Measurements from ENCODE around the gene AIF1L.

The AIF1L gene

GRCh38 chr9:131125288-131126058, 29.1 kb downstream of the AIF1L start, which contains the start of gene NUP214:
Gene NUP214 (plus strand): TSS chr9:131125586. CDS start chr9:131125705, 119 bp downstream.
- peaks cover 37% of the 10 kb centered on the region for H3K79me2 ChIP-seq (ENCODE audit: low read length)
- no peak for TF ChIP-seq EZH2 (optimal IDR thresholded peaks at IDR 0.05; ENCODE audit: low read depth, low read length)
- TF ChIP-seq EZH2phosphoT487 (IDR thresholded peaks at IDR 0.05; ENCODE audit: low read length), result no peak
- TF ChIP-seq CTCF (IDR thresholded peaks at IDR 0.05; ENCODE audit: low read length), result no peak
- no peaks in the 10 kb centered on the region for H4K20me1 ChIP-seq (ENCODE audit: insufficient read depth, low read length)
- DNase-seq, result peak; percentile 99
- H3K4me3 ChIP-seq (ENCODE audit: low read length), result peak within 1 kb of the TSS; percentile 88
- H3K27ac ChIP-seq (ENCODE audit: low read length), result peak within 1 kb of the TSS; percentile 60
- H3K27me3 ChIP-seq (replicated peaks; ENCODE audit: insufficient read depth, low read length), result peaks cover 5% of the 10 kb centered on the region
- H3K36me3 ChIP-seq (replicated peaks; ENCODE audit: insufficient read depth, low read length), result peaks cover 11% of the 10 kb centered on the region; the same call in 1 of the 2 replicates
- peaks cover 8% of the 10 kb centered on the region; the same call in 1 of the 2 replicates for H3K4me1 ChIP-seq (ENCODE audit: low read length)
- no peaks in the 10 kb centered on the region for H3K9me3 ChIP-seq (replicated peaks; ENCODE audit: insufficient read depth, low read length)
- no peaks in the 10 kb centered on the region for H3K9me2 ChIP-seq (replicated peaks; ENCODE audit: insufficient read depth, low read length)
- peak within 1 kb of the TSS; percentile 96 for H3K9ac ChIP-seq (ENCODE audit: low read length)
- H3F3A ChIP-seq (ENCODE audit: insufficient read depth, low read length), result no peaks in the 10 kb centered on the region
- H2AFZ ChIP-seq (ENCODE audit: low read length), result peak within 1 kb of the TSS; percentile 96
- peak within 1 kb of the TSS; percentile 98 for H3K4me2 ChIP-seq (ENCODE audit: low read depth, low read length)

- H3K4me1 ChIP-seq (ENCODE audit: low read length), result peaks cover 8% of the 10 kb centered on the region; the same call in 1 of the 2 replicates
- no peaks in the 10 kb centered on the region for H4K20me1 ChIP-seq (ENCODE audit: insufficient read depth, low read length)
- H2AFZ ChIP-seq (ENCODE audit: low read length), result peak overlapping the region; percentile 44
- peak overlapping the region; percentile 94 for H3K4me2 ChIP-seq (ENCODE audit: low read depth, low read length)
- DNase-seq, result no peak
- TF ChIP-seq EZH2 (optimal IDR thresholded peaks at IDR 0.05; ENCODE audit: low read depth, low read length), result no peak
- no peak for TF ChIP-seq CTCF (IDR thresholded peaks at IDR 0.05; ENCODE audit: low read length)
- no peak for TF ChIP-seq EZH2phosphoT487 (IDR thresholded peaks at IDR 0.05; ENCODE audit: low read length)
- H3K4me3 ChIP-seq (ENCODE audit: low read length), result peak overlapping the region; percentile 88
- peak overlapping the region; percentile 52 for H3K27ac ChIP-seq (ENCODE audit: low read length)
- H3K79me2 ChIP-seq (ENCODE audit: low read length), result peaks cover 37% of the 10 kb centered on the region
- H3F3A ChIP-seq (ENCODE audit: insufficient read depth, low read length), result no peaks in the 10 kb centered on the region
- H3K9me2 ChIP-seq (replicated peaks; ENCODE audit: insufficient read depth, low read length), result no peaks in the 10 kb centered on the region
- H3K27me3 ChIP-seq (replicated peaks; ENCODE audit: insufficient read depth, low read length), result no peaks in the 10 kb centered on the region; the same call in 1 of the 2 replicates
- H3K9ac ChIP-seq (ENCODE audit: low read length), result peak overlapping the region; percentile 96
- H3K36me3 ChIP-seq (replicated peaks; ENCODE audit: insufficient read depth, low read length), result peaks cover 11% of the 10 kb centered on the region; the same call in 1 of the 2 replicates
- no peaks in the 10 kb centered on the region for H3K9me3 ChIP-seq (replicated peaks; ENCODE audit: insufficient read depth, low read length)
Measured at GRCh38 chr9:131126059-131126426, 29.7 kb downstream of the AIF1L start.

- Histone ChIP-seq H3K9me3 (replicated peaks; ENCODE audit: insufficient read depth, low read length) (no peaks in the 10 kb centered on the region), H3K4me2 (ENCODE audit: low read depth, low read length) (no peak overlapping the region), H3K9me2 (replicated peaks; ENCODE audit: insufficient read depth, low read length) (no peaks in the 10 kb centered on the region), H3K27me3 (replicated peaks; ENCODE audit: insufficient read depth, low read length) (no peaks in the 10 kb centered on the region), H3K4me1 (ENCODE audit: low read length) (peaks cover 8% of the 10 kb centered on the region; the same call in 1 of the 2 replicates), H3K9ac (ENCODE audit: low read length) (no peak overlapping the region), H3K79me2 (ENCODE audit: low read length) (peaks cover 37% of the 10 kb centered on the region), H4K20me1 (ENCODE audit: insufficient read depth, low read length) (no peaks in the 10 kb centered on the region), H2AFZ (ENCODE audit: low read length) (no peak overlapping the region), H3K4me3 (ENCODE audit: low read length) (no peak overlapping the region), H3F3A (ENCODE audit: insufficient read depth, low read length) (no peaks in the 10 kb centered on the region), H3K27ac (ENCODE audit: low read length) (no peak overlapping the region), H3K36me3 (replicated peaks; ENCODE audit: insufficient read depth, low read length) (peaks cover 13% of the 10 kb centered on the region; the same call in 1 of the 2 replicates)
- no peak for DNase-seq
- no peak for TF ChIP-seq EZH2 (optimal IDR thresholded peaks at IDR 0.05; ENCODE audit: low read depth, low read length)
- no peak for TF ChIP-seq EZH2phosphoT487 (IDR thresholded peaks at IDR 0.05; ENCODE audit: low read length)
- no peak for TF ChIP-seq CTCF (IDR thresholded peaks at IDR 0.05; ENCODE audit: low read length)
Measured at GRCh38 chr9:131129183-131129582, 32.9 kb downstream of the AIF1L start.

Measured in MM.1S (cell line).